DMS79 (cell line): ENCODE results near the gene CFAP20DC.
"Not testable (repeated sequence)": the region's sequence is repeated elsewhere in the genome, so short reads cannot be mapped to it uniquely, and the experiment has no call there.

Experiments
- DNase-seq: peaks from one replicate; lab custom pipeline; 2025; lab: John Stamatoyannopoulos, UW

Gene CFAP20DC

GRCh38 chr3:58696093-58696492 is 353.7 kb downstream of the CFAP20DC start:
- no peak for DNase-seq

- not testable (repeated sequence) for DNase-seq
These were observed 354.5 kb downstream of the CFAP20DC start for GRCh38 chr3:58695284-58695683.

- no peak for DNase-seq
These were observed 355.6 kb downstream of the CFAP20DC start for GRCh38 chr3:58693940-58694850.

- no peak for DNase-seq
These were observed 357.3 kb downstream of the CFAP20DC start for GRCh38 chr3:58692484-58692883.
